HFF-Myc (cell line): ENCODE measurements around the gene SRP9.
"Not testable (repeated sequence)": the region's sequence is repeated elsewhere in the genome, so short reads cannot be mapped to it uniquely, and the experiment has no call there.

Experiments
- DNase-seq: peaks from one replicate; pipeline ENCODE4 v3.0.0-alpha.2; 2011; ENCODE audit warnings: low read depth; ENCODE audit errors: extremely low read depth
- H3K4me3 ChIP-seq: replicated peaks from 2 replicates; pipeline ENCODE4 v1.5.1; 2011; ENCODE audit warnings: low read depth, mild to moderate bottlenecking, control low read depth, low read length
- CTCF ChIP-seq: IDR thresholded peaks from 2 replicates; pipeline ENCODE4 v1.5.1; 2012; ENCODE audit warnings: mild to moderate bottlenecking, low read depth, low read length, control low read depth; ENCODE audit errors: missing control alignments

The SRP9 gene

GRCh38 chr1:225774281-225775147 lies 3.1 kb upstream of the SRP9 start:
- H3K4me3 ChIP-seq: no peak overlapping the region
- TF ChIP-seq CTCF: no peak
- DNase-seq: no peak

- TF ChIP-seq CTCF: no peak
- no peak for DNase-seq
- no peak overlapping the region for H3K4me3 ChIP-seq
Observed at GRCh38 chr1:225776294-225776693, 1.3 kb upstream of the SRP9 start.

- peak overlapping the region; percentile 56 for H3K4me3 ChIP-seq
- TF ChIP-seq CTCF: no peak
- DNase-seq: no peak
Observed at GRCh38 chr1:225777058-225777582, 506 bp upstream of the SRP9 start.

GRCh38 chr1:225778337-225778669 lies 677 bp downstream of the SRP9 start:
- no peak for DNase-seq
- peak overlapping the region; percentile 56 for H3K4me3 ChIP-seq
- no peak for TF ChIP-seq CTCF

- peak overlapping the region; percentile 56 for H3K4me3 ChIP-seq
- not testable (repeated sequence) for DNase-seq
Observed at GRCh38 chr1:225779165-225779564, 1.5 kb downstream of the SRP9 start.

- DNase-seq: no peak
- no peak for TF ChIP-seq CTCF
- H3K4me3 ChIP-seq: peak overlapping the region; percentile 56
Observed at GRCh38 chr1:225780134-225780533, 2.5 kb downstream of the SRP9 start.

- no peak for TF ChIP-seq CTCF
- no peak overlapping the region for H3K4me3 ChIP-seq
- DNase-seq: no peak
Observed at GRCh38 chr1:225780630-225781029, 3.0 kb downstream of the SRP9 start.

GRCh38 chr1:225789142-225789541 lies 11.5 kb downstream of the SRP9 start:
- not testable (repeated sequence) for H3K4me3 ChIP-seq, DNase-seq
